Rectal smooth muscle tissue (tissue), 1 donor: ENCODE data around the gene SRR.

ENCODE experiments used
- H3K27ac ChIP-seq: one replicate; pipeline ENCODE4 v1.7.0; 2013; ENCODE audit warnings: low read depth, low read length, inconsistent platforms
- H3K27me3 ChIP-seq: one replicate; pipeline ENCODE4 v1.7.0; 2013; ENCODE audit warnings: low read length; ENCODE audit not compliant: control insufficient read depth, insufficient read depth
- H3K36me3 ChIP-seq: one replicate; pipeline ENCODE4 v1.7.0; 2013; ENCODE audit warnings: low read length; ENCODE audit not compliant: control insufficient read depth, insufficient read depth
- H3K4me1 ChIP-seq: one replicate; pipeline ENCODE4 v1.7.0; 2013; ENCODE audit warnings: low read length; ENCODE audit not compliant: control insufficient read depth, insufficient read depth
- H3K4me3 ChIP-seq: one replicate; pipeline ENCODE4 v1.7.0; 2013; ENCODE audit warnings: low read length
- H3K9ac ChIP-seq: one replicate; pipeline ENCODE4 v1.7.0; 2013; ENCODE audit warnings: low read length

The SRR gene

GRCh38 chr17:2369551-2370210 lies 65.9 kb downstream of the SRR start:
- no peak overlapping the region for H3K27ac ChIP-seq
- peaks cover 4% of the 10 kb centered on the region for H3K4me1 ChIP-seq
- no peaks in the 10 kb centered on the region for H3K27me3 ChIP-seq
- H3K36me3 ChIP-seq = peaks cover 13% of the 10 kb centered on the region
- no peak overlapping the region for H3K4me3 ChIP-seq
- H3K9ac ChIP-seq = no peak overlapping the region

- H3K4me1 ChIP-seq = peaks cover 4% of the 10 kb centered on the region
- no peak overlapping the region for H3K27ac ChIP-seq
- H3K9ac ChIP-seq = no peak overlapping the region
- no peaks in the 10 kb centered on the region for H3K27me3 ChIP-seq
- no peak overlapping the region for H3K4me3 ChIP-seq
- peaks cover 13% of the 10 kb centered on the region for H3K36me3 ChIP-seq
Measured at GRCh38 chr17:2370211-2370589, 66.5 kb downstream of the SRR start.

GRCh38 chr17:2371183-2372130 lies 67.7 kb downstream of the SRR start:
- H3K4me1 ChIP-seq = peaks cover 4% of the 10 kb centered on the region
- H3K27ac ChIP-seq = no peak overlapping the region
- no peak overlapping the region for H3K9ac ChIP-seq
- H3K36me3 ChIP-seq = peaks cover 11% of the 10 kb centered on the region
- no peaks in the 10 kb centered on the region for H3K27me3 ChIP-seq
- H3K4me3 ChIP-seq = no peak overlapping the region

GRCh38 chr17:2372180-2372579 lies 68.4 kb downstream of the SRR start:
- peaks cover 4% of the 10 kb centered on the region for H3K4me1 ChIP-seq
- no peak overlapping the region for H3K9ac ChIP-seq
- peaks cover 8% of the 10 kb centered on the region for H3K36me3 ChIP-seq
- H3K27ac ChIP-seq = no peak overlapping the region
- no peaks in the 10 kb centered on the region for H3K27me3 ChIP-seq
- no peak overlapping the region for H3K4me3 ChIP-seq

- peaks cover 4% of the 10 kb centered on the region for H3K4me1 ChIP-seq
- H3K27me3 ChIP-seq = no peaks in the 10 kb centered on the region
- H3K27ac ChIP-seq = no peak overlapping the region
- H3K9ac ChIP-seq = no peak overlapping the region
- H3K4me3 ChIP-seq = no peak overlapping the region
- H3K36me3 ChIP-seq = peaks cover 8% of the 10 kb centered on the region
Measured at GRCh38 chr17:2372681-2373080, 68.9 kb downstream of the SRR start.

GRCh38 chr17:2373179-2373578 lies 69.4 kb downstream of the SRR start:
- Histone ChIP-seq H3K4me1 (no peaks in the 10 kb centered on the region), H3K36me3 (peaks cover 8% of the 10 kb centered on the region), H3K9ac (no peak overlapping the region), H3K27me3 (no peaks in the 10 kb centered on the region), H3K4me3 (no peak overlapping the region), H3K27ac (no peak overlapping the region)
